Measurements from ENCODE around the gene UGT1A7.

- TF ChIP-seq TAF1 (IDR thresholded peaks at IDR 0.05; ENCODE audit: borderline replicate concordance, low read depth, low read length) (no peak), POLR2AphosphoS5 (IDR thresholded peaks at IDR 0.05; ENCODE audit: low read depth, low read length) (no peak), POLR2A (IDR thresholded peaks at IDR 0.05; ENCODE audit: low read depth, low read length) (no peak)
These were observed 27.2 kb upstream of the UGT1A7 start for GRCh38 chr2:233654501-233654900.
